HG02763 (cell line): ENCODE results near the gene FRY.
A peak's percentile ranks its signal among the peaks of the same experiment; 100 is the strongest.

Experiments used
- ATAC-seq: cut with Tn5 transposase; IDR thresholded peaks from one replicate; pipeline ENCODE4 v1.9.1; 2021; ENCODE audit warnings: mild to moderate bottlenecking, moderate library complexity; ENCODE audit not compliant: unreplicated experiment

Gene FRY

GRCh38 chr13:32252812-32253438 is 221.4 kb downstream of the FRY start:
- no peak for ATAC-seq

- no peak for ATAC-seq
Observed at GRCh38 chr13:32253911-32254399, 222.4 kb downstream of the FRY start.

GRCh38 chr13:32254416-32254815 is 222.8 kb downstream of the FRY start:
- ATAC-seq, result no peak

GRCh38 chr13:32254916-32255723 is 223.5 kb downstream of the FRY start:
- no peak for ATAC-seq

- no peak for ATAC-seq
Observed at GRCh38 chr13:32255724-32256109, 224.1 kb downstream of the FRY start.

DNA sequence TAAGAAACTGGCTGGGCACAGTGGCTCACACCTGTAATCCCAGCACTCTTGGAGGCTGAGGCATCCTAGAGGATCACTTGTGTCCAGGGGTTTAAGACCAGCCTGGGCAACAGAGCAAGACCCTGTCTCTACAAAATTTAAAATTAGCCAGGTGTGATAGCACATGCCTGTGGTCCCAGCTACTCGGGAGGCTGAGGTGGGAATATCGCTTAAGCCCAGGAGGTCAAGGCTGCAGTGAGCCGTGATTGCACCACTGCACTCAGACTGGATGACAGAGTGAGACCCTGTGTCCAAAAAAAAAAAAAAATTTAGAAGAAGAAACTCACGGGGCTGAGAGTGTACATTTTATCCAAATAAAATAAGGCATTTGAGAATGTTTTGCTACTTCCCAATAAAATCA is 224.7 kb downstream of the FRY start:
- ATAC-seq, result no peak

DNA sequence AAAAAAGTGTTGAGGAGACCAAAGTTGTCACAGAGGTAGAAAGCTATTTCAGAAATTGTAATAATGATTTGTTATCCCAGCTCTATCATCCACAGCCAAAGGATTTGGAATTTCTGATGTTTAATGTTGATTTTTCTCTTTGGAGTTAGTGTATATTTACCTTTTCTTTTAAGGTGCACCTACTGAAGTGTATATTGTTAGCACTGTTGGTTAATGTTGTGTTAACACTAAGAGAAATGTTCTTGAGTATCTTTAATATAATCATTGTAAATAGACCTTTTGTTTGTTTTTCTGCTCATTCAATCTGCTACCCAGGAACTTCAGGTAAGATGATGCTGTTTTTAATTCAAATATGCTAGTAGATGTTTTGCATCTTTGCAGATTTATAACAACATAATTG is 226.1 kb downstream of the FRY start:
- ATAC-seq, result no peak

GRCh38 chr13:32259116-32259515 is 227.5 kb downstream of the FRY start:
- ATAC-seq, result no peak

- no peak for ATAC-seq
Observed at GRCh38 chr13:32261567-32261966, 230.0 kb downstream of the FRY start.

- no peak for ATAC-seq
Observed at GRCh38 chr13:32262165-32262564, 230.6 kb downstream of the FRY start.

DNA sequence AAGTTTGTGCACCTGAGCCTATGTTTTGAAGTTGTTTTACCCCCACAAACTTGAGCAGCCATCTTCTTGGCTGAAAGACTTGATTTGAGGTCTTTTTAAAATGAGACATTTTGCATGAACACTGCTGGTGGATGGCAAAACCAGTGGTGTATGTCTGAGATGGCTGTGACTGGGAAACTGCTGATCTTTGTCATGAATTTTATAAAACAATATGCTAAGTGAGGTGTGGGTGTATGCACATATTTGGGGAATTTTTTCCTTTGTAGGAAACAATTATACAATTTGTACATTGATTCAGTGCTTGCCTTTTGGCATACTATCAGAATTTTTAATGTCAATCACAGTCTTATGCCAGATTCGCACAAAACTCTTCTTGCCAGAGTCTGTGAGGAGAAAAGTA is 231.0 kb downstream of the FRY start:
- ATAC-seq, result no peak

- no peak for ATAC-seq
Observed at GRCh38 chr13:32264407-32264806, 232.8 kb downstream of the FRY start.

DNA sequence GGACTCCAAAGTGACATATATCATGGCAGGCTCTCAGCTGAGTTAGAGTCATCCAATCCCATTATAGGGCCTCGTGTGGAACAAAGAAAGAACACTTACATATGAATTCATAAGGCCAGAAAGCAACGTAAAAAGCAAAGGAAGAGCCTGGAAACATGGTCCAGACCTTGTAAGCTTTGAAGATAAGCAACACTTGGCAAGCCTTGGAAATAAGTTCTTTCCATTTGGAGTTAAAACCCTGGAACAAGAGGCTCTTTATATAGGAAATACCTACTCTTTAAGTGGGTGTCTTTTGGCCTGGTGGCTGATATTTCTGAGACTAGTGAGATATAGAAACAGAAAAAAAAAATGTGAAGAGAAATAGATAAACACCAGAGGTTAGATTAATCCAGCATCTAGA is 234.2 kb downstream of the FRY start:
- ATAC-seq, result no peak

- no peak for ATAC-seq
Observed at GRCh38 chr13:32266130-32266529, 234.6 kb downstream of the FRY start.

DNA sequence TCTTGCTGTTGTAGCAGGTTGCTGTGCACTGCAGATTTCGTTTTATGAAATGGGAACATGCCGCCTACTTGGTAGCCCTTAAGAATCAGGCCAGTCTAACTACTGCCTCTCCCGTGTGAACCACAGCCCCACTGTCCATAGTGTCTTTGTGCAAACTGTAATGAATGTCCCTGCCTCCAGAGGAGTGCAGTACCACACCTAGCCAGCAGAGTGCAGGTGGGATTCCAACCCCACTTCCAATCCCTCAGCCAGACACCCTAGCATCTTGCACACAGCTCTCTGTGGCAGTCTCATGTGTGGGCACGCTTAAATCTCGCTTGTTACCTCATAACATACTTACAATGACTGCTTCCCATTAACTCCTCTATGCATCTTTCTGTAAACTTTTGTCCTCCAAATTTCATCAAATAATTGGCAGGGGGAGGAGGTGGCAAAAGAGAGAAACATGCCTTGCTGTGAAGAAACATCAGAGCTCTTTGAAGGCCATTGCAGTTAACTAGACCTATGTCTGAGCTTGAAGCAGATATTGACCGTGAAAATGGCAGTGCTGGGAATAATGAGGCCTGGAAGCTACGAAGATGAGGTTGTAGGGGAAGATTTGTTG is 236.4 kb downstream of the FRY start:
- ATAC-seq, result peak; percentile 94

DNA sequence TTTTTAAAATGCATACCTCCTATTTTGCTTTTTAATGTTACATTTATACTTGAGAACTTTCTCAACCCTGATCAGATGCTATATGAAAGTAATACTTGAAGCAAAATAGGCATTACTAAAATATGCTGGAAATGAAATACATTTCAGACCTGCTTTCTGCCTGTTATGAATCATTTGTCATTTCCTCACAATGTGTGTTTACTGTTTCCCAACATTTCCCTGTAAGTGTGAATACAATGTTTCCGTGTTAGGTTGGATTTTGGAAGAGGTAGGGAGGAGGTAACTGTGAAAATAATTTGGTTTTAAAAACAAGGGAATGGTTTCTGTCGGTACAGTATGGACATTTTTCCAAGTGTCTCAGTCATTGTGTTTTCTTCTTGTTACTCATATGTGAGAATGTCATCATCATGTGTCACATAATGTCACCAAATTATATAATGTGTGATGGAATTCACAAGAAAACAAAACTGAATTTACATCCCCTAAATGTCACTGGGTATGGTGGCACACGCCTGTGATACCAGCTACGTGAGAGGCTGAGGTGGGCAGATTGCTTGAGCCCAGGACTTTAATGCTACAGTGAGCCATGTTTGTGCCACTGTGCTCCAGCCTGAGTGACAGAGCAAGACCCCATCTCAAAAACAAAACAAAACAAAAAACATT is 240.6 kb downstream of the FRY start:
- no peak for ATAC-seq

- ATAC-seq, result no peak
Observed at GRCh38 chr13:32277839-32278238, 246.3 kb downstream of the FRY start.

DNA sequence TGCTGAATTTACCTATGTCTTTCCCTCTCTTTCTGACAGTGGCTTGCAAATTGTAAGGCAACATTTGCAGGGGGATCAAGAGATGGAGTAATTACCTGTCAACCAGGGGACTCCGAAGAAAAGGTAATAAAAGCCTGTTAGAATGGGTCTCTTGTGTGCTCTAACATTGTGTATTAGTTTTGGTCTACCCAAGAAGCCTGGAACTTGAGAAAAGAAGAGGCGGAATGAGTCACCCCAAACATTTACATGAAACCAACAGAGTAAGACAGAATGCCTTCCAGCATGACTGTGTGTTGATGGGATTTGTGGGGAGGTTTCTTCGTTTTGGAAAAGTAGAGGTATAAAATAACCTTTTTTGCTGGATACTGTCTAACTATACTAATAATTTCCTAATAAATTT is 246.9 kb downstream of the FRY start:
- peak; percentile 50 for ATAC-seq

DNA sequence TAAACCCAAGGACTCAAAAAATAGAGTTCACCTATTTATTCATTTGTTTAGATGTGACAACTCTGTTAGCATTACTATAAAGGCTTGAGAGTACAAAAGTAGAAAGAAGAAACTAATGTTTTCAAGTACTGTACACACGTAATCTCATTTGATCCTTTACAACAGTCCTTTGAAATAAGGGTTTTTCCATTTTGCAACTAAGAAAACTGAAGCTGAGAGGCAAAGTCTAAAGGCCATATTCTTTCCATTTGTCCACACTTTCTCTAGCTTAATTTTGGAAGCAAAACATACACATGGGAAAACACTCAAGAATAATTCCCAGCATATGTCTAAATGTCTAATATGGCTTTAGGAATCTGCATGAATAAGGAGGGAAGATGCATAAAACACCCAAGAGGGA is 249.5 kb downstream of the FRY start:
- ATAC-seq, result no peak

DNA sequence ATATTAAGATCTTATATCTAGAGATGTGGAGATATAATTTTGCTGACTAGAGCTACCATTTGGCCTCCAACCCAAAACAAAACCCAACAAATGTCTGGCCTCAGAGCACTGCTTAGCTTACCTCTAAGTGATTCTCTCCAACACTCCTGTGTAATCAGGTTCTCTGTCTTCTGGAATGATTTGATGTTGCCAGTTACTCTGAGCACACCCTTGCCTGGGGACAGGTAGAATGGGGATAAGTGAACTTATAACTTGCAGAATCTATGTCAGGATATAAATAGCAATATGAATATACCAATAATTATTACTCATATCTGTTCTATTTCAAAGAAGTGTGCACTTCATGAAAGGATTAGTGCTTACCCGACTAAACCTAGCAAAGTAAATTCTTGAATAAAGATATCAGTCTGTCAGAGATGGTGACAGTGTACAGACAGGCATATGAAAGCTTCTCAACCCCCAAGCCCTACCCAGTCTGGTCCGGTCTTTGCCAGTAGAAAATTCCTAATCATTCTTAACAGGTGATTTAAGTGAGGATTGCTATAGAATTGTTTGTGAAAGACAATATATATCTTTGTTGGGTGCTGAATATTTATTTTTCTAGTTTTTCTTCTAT is 250.6 kb downstream of the FRY start:
- no peak for ATAC-seq
